Memory B cell (primary cell): Measurements from ENCODE around the gene CAPN9.

Experiments
- ATAC-seq: fragments of 150-1000 bp; cut with Tn5 transposase; 2 replicates; pipeline ENCODE4 v1.10.0; 2021; ENCODE audit warnings: low read depth, mild to moderate bottlenecking, moderate library complexity
- DNase-seq, 2 donors: peaks; one replicate each; pipeline ENCODE4 v3.0.0; 2022; ENCODE audit warnings: low spot score in 2 of 2
- H3K27ac Mint-ChIP-seq: one replicate; pipeline ENCODE4 v1.8.0; 2022; ENCODE audit warnings: mild to moderate bottlenecking, moderate library complexity, mixed read lengths
- H3K27me3 Mint-ChIP-seq: one replicate; pipeline ENCODE4 v1.8.0; 2022; ENCODE audit warnings: mixed read lengths
- H3K36me3 Mint-ChIP-seq: one replicate; pipeline ENCODE4 v1.8.0; 2022; ENCODE audit warnings: mild to moderate bottlenecking, mixed read lengths
- H3K4me1 Mint-ChIP-seq: one replicate; pipeline ENCODE4 v1.8.0; 2022; ENCODE audit warnings: mixed read lengths
- H3K4me3 Mint-ChIP-seq: one replicate; pipeline ENCODE4 v1.8.0; 2022; ENCODE audit warnings: mild to moderate bottlenecking, moderate library complexity, mixed read lengths
- H3K9me3 Mint-ChIP-seq: one replicate; pipeline ENCODE4 v1.8.0; 2022; ENCODE audit warnings: mixed read lengths

Gene CAPN9

GRCh38 chr1:230749150-230749549 lies 2.0 kb downstream of the CAPN9 start:
- Mint-ChIP-seq H3K4me1 (peaks cover 19% of the 10 kb centered on the region), H3K27ac (peak overlapping the region; percentile 73), H3K9me3 (no peaks in the 10 kb centered on the region), H3K27me3 (peaks cover 8% of the 10 kb centered on the region), H3K4me3 (peak overlapping the region; percentile 62), H3K36me3 (no peaks in the 10 kb centered on the region)
- DNase-seq (no peak), ATAC-seq (peak; percentile 74)

- H3K9me3 Mint-ChIP-seq, result no peaks in the 10 kb centered on the region
- DNase-seq, result no peak
- no peak for ATAC-seq
- peaks cover 8% of the 10 kb centered on the region for H3K27me3 Mint-ChIP-seq
- H3K36me3 Mint-ChIP-seq, result no peaks in the 10 kb centered on the region
- H3K4me1 Mint-ChIP-seq, result peaks cover 19% of the 10 kb centered on the region
- peak overlapping the region; percentile 73 for H3K27ac Mint-ChIP-seq
- no peak overlapping the region for H3K4me3 Mint-ChIP-seq
Observed at GRCh38 chr1:230749635-230750034, 2.4 kb downstream of the CAPN9 start.

GRCh38 chr1:230750576-230750975 lies 3.4 kb downstream of the CAPN9 start:
- peaks cover 8% of the 10 kb centered on the region for H3K27me3 Mint-ChIP-seq
- no peak for ATAC-seq
- no peak for DNase-seq
- peaks cover 19% of the 10 kb centered on the region for H3K4me1 Mint-ChIP-seq
- H3K9me3 Mint-ChIP-seq, result no peaks in the 10 kb centered on the region
- no peak overlapping the region for H3K4me3 Mint-ChIP-seq
- H3K27ac Mint-ChIP-seq, result no peak overlapping the region
- H3K36me3 Mint-ChIP-seq, result no peaks in the 10 kb centered on the region

- Mint-ChIP-seq H3K27ac (no peak overlapping the region), H3K4me3 (no peak overlapping the region), H3K27me3 (peaks cover 11% of the 10 kb centered on the region), H3K36me3 (no peaks in the 10 kb centered on the region), H3K9me3 (no peaks in the 10 kb centered on the region), H3K4me1 (peaks cover 19% of the 10 kb centered on the region)
- DNase-seq (no peak), ATAC-seq (no peak)
Observed at GRCh38 chr1:230750986-230751625, 3.9 kb downstream of the CAPN9 start.

- DNase-seq, result no peak
- ATAC-seq, result no peak
- peaks cover 14% of the 10 kb centered on the region for H3K27me3 Mint-ChIP-seq
- H3K36me3 Mint-ChIP-seq, result no peaks in the 10 kb centered on the region
- no peak overlapping the region for H3K4me3 Mint-ChIP-seq
- H3K9me3 Mint-ChIP-seq, result no peaks in the 10 kb centered on the region
- peaks cover 19% of the 10 kb centered on the region for H3K4me1 Mint-ChIP-seq
- no peak overlapping the region for H3K27ac Mint-ChIP-seq
Observed at GRCh38 chr1:230752407-230752806, 5.2 kb downstream of the CAPN9 start.

GRCh38 chr1:230753191-230753585 lies 6.0 kb downstream of the CAPN9 start:
- ATAC-seq (no peak), DNase-seq (no peak)
- no peaks in the 10 kb centered on the region for H3K9me3 Mint-ChIP-seq
- no peak overlapping the region for H3K27ac Mint-ChIP-seq
- H3K4me3 Mint-ChIP-seq, result no peak overlapping the region
- peaks cover 15% of the 10 kb centered on the region for H3K27me3 Mint-ChIP-seq
- no peaks in the 10 kb centered on the region for H3K36me3 Mint-ChIP-seq
- H3K4me1 Mint-ChIP-seq, result peaks cover 19% of the 10 kb centered on the region

- H3K36me3 Mint-ChIP-seq, result no peaks in the 10 kb centered on the region
Observed at GRCh38 chr1:230753586-230754251, 6.5 kb downstream of the CAPN9 start.

GRCh38 chr1:230754796-230755195 lies 7.6 kb downstream of the CAPN9 start:
- peaks cover 13% of the 10 kb centered on the region for H3K27me3 Mint-ChIP-seq
- H3K36me3 Mint-ChIP-seq, result no peaks in the 10 kb centered on the region
- DNase-seq, result no peak
- H3K27ac Mint-ChIP-seq, result no peak overlapping the region
- ATAC-seq, result no peak
- H3K9me3 Mint-ChIP-seq, result no peaks in the 10 kb centered on the region
- no peak overlapping the region for H3K4me3 Mint-ChIP-seq
- H3K4me1 Mint-ChIP-seq, result peaks cover 11% of the 10 kb centered on the region

More at GRCh38 chr1:230753586-230754251, 6.5 kb downstream of the CAPN9 start:
- Mint-ChIP-seq H3K4me3 (peak overlapping the region; percentile 70), H3K9me3 (no peaks in the 10 kb centered on the region), H3K27me3 (peaks cover 15% of the 10 kb centered on the region), H3K27ac (no peak overlapping the region), H3K4me1 (peaks cover 18% of the 10 kb centered on the region)
- no peak for DNase-seq
- peak; percentile 68 for ATAC-seq

- ATAC-seq, result no peak
- DNase-seq, result no peak
- no peaks in the 10 kb centered on the region for H3K9me3 Mint-ChIP-seq
- H3K4me1 Mint-ChIP-seq, result peaks cover 4% of the 10 kb centered on the region
- H3K27ac Mint-ChIP-seq, result no peak overlapping the region
- H3K36me3 Mint-ChIP-seq, result no peaks in the 10 kb centered on the region
- H3K27me3 Mint-ChIP-seq, result peaks cover 15% of the 10 kb centered on the region
- H3K4me3 Mint-ChIP-seq, result no peak overlapping the region
Observed at GRCh38 chr1:230757856-230758708, 10.9 kb downstream of the CAPN9 start.

GRCh38 chr1:230758709-230759368 lies 11.7 kb downstream of the CAPN9 start:
- peaks cover 17% of the 10 kb centered on the region for H3K27me3 Mint-ChIP-seq

GRCh38 chr1:230759369-230760065 lies 12.3 kb downstream of the CAPN9 start:
- H3K27me3 Mint-ChIP-seq, result peaks cover 17% of the 10 kb centered on the region
- no peak for DNase-seq

More at GRCh38 chr1:230758709-230759368, 11.7 kb downstream of the CAPN9 start:
- peaks cover 3% of the 10 kb centered on the region for H3K4me1 Mint-ChIP-seq
- H3K4me3 Mint-ChIP-seq, result no peak overlapping the region
- H3K27ac Mint-ChIP-seq, result no peak overlapping the region
- no peak for DNase-seq
- H3K36me3 Mint-ChIP-seq, result no peaks in the 10 kb centered on the region
- ATAC-seq, result no peak
- no peaks in the 10 kb centered on the region for H3K9me3 Mint-ChIP-seq

GRCh38 chr1:230760360-230760827 lies 13.2 kb downstream of the CAPN9 start:
- peaks cover 17% of the 10 kb centered on the region for H3K27me3 Mint-ChIP-seq
- H3K4me1 Mint-ChIP-seq, result no peaks in the 10 kb centered on the region
- H3K9me3 Mint-ChIP-seq, result no peaks in the 10 kb centered on the region
- ATAC-seq (no peak), DNase-seq (no peak)
- no peak overlapping the region for H3K27ac Mint-ChIP-seq
- no peaks in the 10 kb centered on the region for H3K36me3 Mint-ChIP-seq
- H3K4me3 Mint-ChIP-seq, result no peak overlapping the region

More at GRCh38 chr1:230759369-230760065, 12.3 kb downstream of the CAPN9 start:
- Mint-ChIP-seq H3K36me3 (no peaks in the 10 kb centered on the region), H3K9me3 (no peaks in the 10 kb centered on the region), H3K4me3 (no peak overlapping the region), H3K4me1 (no peaks in the 10 kb centered on the region), H3K27ac (no peak overlapping the region)
- ATAC-seq, result no peak

GRCh38 chr1:230761443-230762167 lies 14.4 kb downstream of the CAPN9 start:
- no peaks in the 10 kb centered on the region for H3K4me1 Mint-ChIP-seq
- ATAC-seq (no peak), DNase-seq (no peak)
- no peak overlapping the region for H3K4me3 Mint-ChIP-seq
- H3K36me3 Mint-ChIP-seq, result no peaks in the 10 kb centered on the region
- peaks cover 13% of the 10 kb centered on the region for H3K27me3 Mint-ChIP-seq
- no peak overlapping the region for H3K27ac Mint-ChIP-seq
- H3K9me3 Mint-ChIP-seq, result no peaks in the 10 kb centered on the region
